Mesendoderm (in vitro differentiated cells): ENCODE data around the gene GOLGA8B. TPM values are rescaled to one million over a fixed set of nuclear protein-coding genes. Genes with fewer than 3 reads are reported as not detected.
A peak's percentile ranks its signal among the peaks of the same experiment; 100 is the strongest.
"Not testable (repeated sequence)": the region's sequence is repeated elsewhere in the genome, so short reads cannot be mapped to it uniquely, and the experiment has no call there.

ENCODE experiments used
- DNase-seq: peaks from one replicate; pipeline ENCODE4 v3.0.0; 2013
- H2AK5ac ChIP-seq: 2 replicates; pipeline ENCODE4 v1.6.1; 2013; ENCODE audit warnings: low read length, inconsistent platforms
- H2BK120ac ChIP-seq: 2 replicates; pipeline ENCODE4 v1.6.1; 2013; ENCODE audit warnings: low read depth, mild to moderate bottlenecking, low read length, moderate library complexity, mixed read lengths
- H2BK15ac ChIP-seq: replicated peaks from 2 replicates; pipeline ENCODE4 v1.6.1; 2013; ENCODE audit warnings: low read depth, mild to moderate bottlenecking, moderate library complexity
- H2BK5ac ChIP-seq: 2 replicates; pipeline ENCODE4 v1.6.1; 2013; ENCODE audit warnings: low read length, inconsistent platforms
- H3K18ac ChIP-seq: 2 replicates; pipeline ENCODE4 v1.6.1; 2013; ENCODE audit warnings: mild to moderate bottlenecking, low read length, mixed read lengths
- H3K23ac ChIP-seq: one replicate; pipeline ENCODE4 v1.6.1; 2013; ENCODE audit warnings: low read length
- H3K27ac ChIP-seq: 2 replicates; pipeline ENCODE4 v1.5.1; 2013; ENCODE audit warnings: low read depth, mild to moderate bottlenecking, inconsistent platforms, low read length, moderate library complexity
- H3K27me3 ChIP-seq: 2 replicates; pipeline ENCODE4 v1.6.1; 2013; ENCODE audit warnings: low read length, control low read depth, mild to moderate bottlenecking, inconsistent platforms; ENCODE audit not compliant: insufficient read depth, poor library complexity
- H3K36me3 ChIP-seq: 2 replicates; pipeline ENCODE4 v1.6.1; 2013; ENCODE audit warnings: low read length, inconsistent platforms; ENCODE audit not compliant: control insufficient read depth, insufficient read depth
- H3K4ac ChIP-seq: one replicate; pipeline ENCODE4 v1.6.1; 2013; ENCODE audit warnings: low read depth, mild to moderate bottlenecking, low read length, moderate library complexity
- H3K4me1 ChIP-seq: 2 replicates; pipeline ENCODE4 v1.6.1; 2013; ENCODE audit warnings: low read depth, low read length, inconsistent platforms; ENCODE audit not compliant: control insufficient read depth
- H3K4me2 ChIP-seq: 2 replicates; pipeline ENCODE4 v1.6.1; 2013; ENCODE audit warnings: low read length
- H3K4me3 ChIP-seq: 2 replicates; pipeline ENCODE4 v1.5.1; 2013; ENCODE audit warnings: mild to moderate bottlenecking, low read length
- H3K56ac ChIP-seq: one replicate; pipeline ENCODE4 v1.6.1; 2013; ENCODE audit warnings: low read length
- H3K79me1 ChIP-seq: 2 replicates; pipeline ENCODE4 v1.6.1; 2013; ENCODE audit warnings: low read length, inconsistent platforms
- H3K79me2 ChIP-seq: 2 replicates; pipeline ENCODE4 v1.6.1; 2013; ENCODE audit warnings: mild to moderate bottlenecking, low read length; ENCODE audit not compliant: control insufficient read depth, insufficient read depth
- H3K9ac ChIP-seq: 2 replicates; pipeline ENCODE4 v1.6.1; 2013; ENCODE audit warnings: low read length, inconsistent platforms
- H4K5ac ChIP-seq: one replicate; pipeline ENCODE4 v1.6.1; 2013; ENCODE audit warnings: low read length
- H4K8ac ChIP-seq: one replicate; pipeline ENCODE4 v1.6.1; 2013; ENCODE audit warnings: low read depth, mild to moderate bottlenecking, control low read depth, low read length, moderate library complexity
- WGBS: extraction: QIAGEN DNeasy Blood & Tissue Kit; methylation state at CpG from one replicate; pipeline ENCODE4 v1.1.7; 2013; ENCODE audit warnings: low lambda C conversion rate, missing lambda C conversion rate; ENCODE audit not compliant: insufficient coverage; ENCODE audit errors: extremely low coverage; 5-methylcytosine and 5-hydroxymethylcytosine counted together
- polyA plus RNA-seq, 2 experiments: library from polyadenylated mRNA; stranded (reverse); fragments of 200-250 nt; gene quantifications; one replicate each; pipeline ENCODE4 v1.2.3, GENCODE V29; 2013

Gene GOLGA8B, protein sequence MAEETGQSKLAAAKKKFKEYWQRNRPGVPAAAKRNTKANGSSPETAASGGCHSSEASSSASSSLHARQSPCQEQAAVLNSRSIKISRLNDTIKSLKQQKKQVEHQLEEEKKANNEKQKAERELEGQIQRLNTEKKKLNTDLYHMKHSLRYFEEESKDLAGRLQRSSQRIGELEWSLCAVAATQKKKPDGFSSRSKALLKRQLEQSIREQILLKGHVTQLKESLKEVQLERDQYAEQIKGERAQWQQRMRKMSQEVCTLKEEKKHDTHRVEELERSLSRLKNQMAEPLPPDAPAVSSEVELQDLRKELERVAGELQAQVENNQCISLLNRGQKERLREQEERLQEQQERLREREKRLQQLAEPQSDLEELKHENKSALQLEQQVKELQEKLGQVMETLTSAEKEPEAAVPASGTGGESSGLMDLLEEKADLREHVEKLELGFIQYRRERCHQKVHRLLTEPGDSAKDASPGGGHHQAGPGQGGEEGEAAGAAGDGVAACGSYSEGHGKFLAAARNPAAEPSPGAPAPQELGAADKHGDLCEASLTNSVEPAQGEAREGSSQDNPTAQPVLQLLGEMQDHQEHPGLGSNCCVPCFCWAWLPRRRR
- polyA plus RNA-seq (2013, experiment 1 of 2) = 11.3 TPM
- 11.4 TPM for polyA plus RNA-seq (2013, experiment 2 of 2)

DNA sequence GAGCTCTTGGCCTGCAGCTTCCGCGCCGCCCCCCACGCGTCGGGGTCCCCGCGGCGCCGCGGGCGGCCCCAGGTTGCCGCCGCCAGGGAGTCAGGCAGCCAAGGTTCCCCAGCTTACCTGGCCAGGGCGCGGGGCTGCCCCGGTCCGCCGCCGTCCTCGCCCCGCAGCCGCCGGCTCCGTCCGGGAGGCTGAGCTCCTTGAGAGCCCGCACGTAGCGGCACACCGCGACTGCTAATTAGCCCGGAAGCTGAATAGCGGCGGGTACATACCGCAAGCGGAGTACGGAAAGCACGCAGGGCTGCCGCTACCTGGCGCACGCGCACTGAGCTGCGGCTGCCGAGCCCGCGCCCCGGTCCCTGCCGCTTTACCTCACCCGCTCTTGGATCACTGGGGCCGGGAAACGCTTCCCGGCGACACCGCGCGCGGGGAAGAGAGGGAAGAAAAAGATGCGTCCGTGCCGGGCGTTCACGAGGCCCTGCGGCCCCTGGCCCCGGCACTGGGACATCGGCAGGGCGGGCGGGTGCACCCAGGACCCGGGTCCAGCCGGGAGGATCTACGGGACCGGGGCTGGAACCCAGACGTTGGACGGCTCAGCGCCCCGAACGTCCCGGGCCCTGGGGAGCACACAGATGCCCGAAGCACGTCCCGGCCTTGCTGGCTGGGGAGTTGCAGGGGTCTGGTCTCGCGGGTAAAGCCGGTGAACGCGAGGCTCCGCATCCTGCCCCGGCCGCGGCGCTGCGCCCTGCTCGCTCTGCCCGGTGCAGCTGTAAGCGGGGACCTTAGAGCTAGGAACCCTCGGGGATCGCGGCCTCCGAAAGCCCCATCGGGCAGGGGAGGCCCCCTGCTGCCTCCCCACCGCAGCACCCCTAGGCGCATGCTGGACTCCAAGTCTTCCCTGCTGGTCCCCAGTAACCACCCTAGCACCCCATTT is at the start of gene GOLGA8B:
GOLGA8B (minus strand) TSS at position 253 of the 931 bp plus-strand sequence. CDS start 47,739 bp downstream, outside the sequence.
- Histone ChIP-seq H2AK5ac (no peak within 1 kb of the TSS), H3K4me3 (peak within 1 kb of the TSS; percentile 55), H3K79me2 (no peaks in the 10 kb centered on the region), H3K23ac (no peak within 1 kb of the TSS), H3K9ac (peak within 1 kb of the TSS; percentile 84), H3K18ac (peak within 1 kb of the TSS; percentile 53), H2BK15ac (no peak within 1 kb of the TSS), H3K36me3 (no peaks in the 10 kb centered on the region), H4K5ac (no peak within 1 kb of the TSS), H4K8ac (peak within 1 kb of the TSS; percentile 14), H3K4ac (peak within 1 kb of the TSS; percentile 63), H3K4me2 (peak within 1 kb of the TSS; percentile 92), H3K79me1 (peaks cover 2% of the 10 kb centered on the region), H3K56ac (peak within 1 kb of the TSS; percentile 91), H3K27me3 (peaks cover 2% of the 10 kb centered on the region), H3K4me1 (no peaks in the 10 kb centered on the region), H2BK120ac (no peak within 1 kb of the TSS), H2BK5ac (no peak within 1 kb of the TSS), H3K27ac (no peak within 1 kb of the TSS)
- peak; percentile 82 for DNase-seq
- WGBS = no CpG with 5 or more reads among the region's 101 CpGs

DNA sequence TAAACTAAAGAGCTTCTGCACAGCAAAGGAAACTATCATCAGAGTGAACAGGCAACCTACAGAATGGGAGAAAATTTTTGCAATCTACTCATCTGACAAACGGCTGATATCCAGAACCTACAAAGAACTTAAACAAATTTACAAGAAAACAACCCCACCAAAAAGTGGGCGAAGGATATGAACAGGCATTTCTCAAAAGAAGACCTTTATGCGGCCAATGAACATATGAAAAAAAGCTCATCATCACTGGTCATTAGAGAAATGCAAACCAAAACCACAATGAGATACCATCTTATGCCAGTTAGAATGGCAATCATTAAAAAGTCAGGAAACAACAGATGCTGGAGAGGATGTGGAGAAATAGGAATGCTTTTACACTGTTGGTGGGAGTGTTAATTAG is 49.7 kb upstream of the GOLGA8B start:
- H2AK5ac ChIP-seq, H3K79me1 ChIP-seq, H3K9ac ChIP-seq, H3K4ac ChIP-seq, H3K4me1 ChIP-seq, H3K27ac ChIP-seq, H3K4me2 ChIP-seq, H2BK120ac ChIP-seq, H3K4me3 ChIP-seq, DNase-seq, H3K79me2 ChIP-seq, H2BK15ac ChIP-seq, H3K18ac ChIP-seq, H3K56ac ChIP-seq, H3K27me3 ChIP-seq, H2BK5ac ChIP-seq, H4K5ac ChIP-seq, H3K23ac ChIP-seq, H3K36me3 ChIP-seq, H4K8ac ChIP-seq: not testable (repeated sequence)
- WGBS = no CpG with 5 or more reads among the region's 3 CpGs

DNA sequence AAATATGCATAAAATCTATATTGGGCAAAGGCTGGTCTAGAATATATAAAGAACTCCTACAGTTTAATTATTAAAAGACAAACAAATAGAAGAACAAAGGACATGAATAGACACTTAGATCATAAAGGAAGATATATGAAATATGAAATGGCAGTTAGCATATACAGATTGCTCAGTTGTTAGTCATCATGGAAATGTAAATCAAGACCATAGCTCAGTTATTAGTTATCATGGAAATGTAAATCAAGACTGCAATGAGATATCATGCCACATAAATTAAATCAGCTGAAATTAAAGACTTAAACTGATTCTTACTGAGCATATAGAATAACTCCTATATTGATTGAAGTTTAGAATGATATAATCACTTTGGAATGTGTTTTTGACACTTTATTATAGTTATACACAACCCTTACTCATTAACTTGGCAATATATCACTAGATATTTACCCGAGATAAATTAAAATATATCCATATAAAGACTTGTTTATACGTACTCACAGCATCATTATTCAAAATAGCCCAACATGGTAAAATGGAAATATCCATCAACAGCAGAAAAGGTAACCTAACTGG is 45.2 kb upstream of the GOLGA8B start:
- no peak overlapping the region for H3K56ac ChIP-seq
- no peak overlapping the region for H2AK5ac ChIP-seq
- H4K8ac ChIP-seq = no peak overlapping the region
- no peak overlapping the region for H3K27ac ChIP-seq
- WGBS = no CpG with 5 or more reads among the region's 2 CpGs
- no peak overlapping the region for H3K9ac ChIP-seq
- H2BK120ac ChIP-seq = no peak overlapping the region
- no peak for DNase-seq
- H2BK5ac ChIP-seq = no peak overlapping the region
- H3K4me3 ChIP-seq = no peak overlapping the region
- no peaks in the 10 kb centered on the region for H3K27me3 ChIP-seq
- H3K4me1 ChIP-seq = no peaks in the 10 kb centered on the region
- no peaks in the 10 kb centered on the region for H3K79me1 ChIP-seq
- H3K4me2 ChIP-seq = no peak overlapping the region
- H3K23ac ChIP-seq = no peak overlapping the region
- H3K36me3 ChIP-seq = no peaks in the 10 kb centered on the region
- no peak overlapping the region for H3K18ac ChIP-seq
- H3K79me2 ChIP-seq = no peaks in the 10 kb centered on the region
- no peak overlapping the region for H3K4ac ChIP-seq
- no peak overlapping the region for H2BK15ac ChIP-seq
- H4K5ac ChIP-seq = no peak overlapping the region

DNA sequence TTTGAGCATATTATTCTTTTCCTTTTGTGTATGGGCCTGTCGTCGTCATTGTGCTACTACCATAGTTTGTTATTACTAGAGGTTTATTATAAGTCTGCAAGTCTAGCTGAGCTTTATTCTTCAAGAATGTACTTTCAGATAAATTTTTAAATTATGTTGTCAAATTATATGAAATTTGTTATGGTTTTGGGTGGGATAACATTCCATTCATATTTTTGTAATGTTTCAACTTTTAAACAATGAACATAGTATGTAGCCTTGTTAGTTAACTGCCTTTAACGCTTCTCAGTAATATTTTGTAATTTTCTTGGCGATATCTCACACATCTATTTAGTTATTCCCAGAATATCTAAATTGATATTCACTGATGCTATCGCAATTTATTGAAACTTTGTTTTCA is 41.6 kb upstream of the GOLGA8B start:
- Histone ChIP-seq H2BK120ac (no peak overlapping the region), H3K27ac (no peak overlapping the region), H4K8ac (no peak overlapping the region), H3K4ac (no peak overlapping the region), H2BK15ac (no peak overlapping the region), H3K9ac (no peak overlapping the region), H3K79me1 (no peaks in the 10 kb centered on the region), H3K18ac (no peak overlapping the region), H2AK5ac (no peak overlapping the region), H4K5ac (no peak overlapping the region), H3K79me2 (no peaks in the 10 kb centered on the region), H3K4me2 (no peak overlapping the region), H3K4me1 (no peaks in the 10 kb centered on the region), H3K23ac (no peak overlapping the region), H3K4me3 (no peak overlapping the region), H2BK5ac (no peak overlapping the region), H3K27me3 (no peaks in the 10 kb centered on the region), H3K56ac (no peak overlapping the region), H3K36me3 (no peaks in the 10 kb centered on the region)
- DNase-seq = no peak
- no CpG with 5 or more reads among the region's 5 CpGs for WGBS

DNA sequence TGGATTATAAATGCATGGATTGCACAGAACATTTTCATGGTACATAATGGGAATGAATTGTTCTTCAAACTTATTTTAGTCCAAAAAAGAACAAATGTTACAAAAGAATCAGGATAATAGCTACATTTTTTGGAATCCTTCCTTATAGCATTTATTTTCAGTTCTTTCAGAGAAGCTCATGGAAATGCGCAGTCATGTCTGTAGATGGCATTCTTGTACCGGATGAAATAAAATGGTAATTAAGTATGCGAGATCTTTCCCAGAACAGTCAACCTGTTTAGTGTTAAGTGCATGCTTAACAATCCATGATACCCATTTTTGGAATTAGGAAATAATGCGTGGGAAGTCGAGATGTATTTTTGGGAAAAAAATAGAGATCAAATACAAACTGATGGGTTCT is 38.2 kb upstream of the GOLGA8B start:
- H3K79me2 ChIP-seq = no peaks in the 10 kb centered on the region
- H3K27me3 ChIP-seq = no peaks in the 10 kb centered on the region
- H4K5ac ChIP-seq = no peak overlapping the region
- no peak overlapping the region for H2BK15ac ChIP-seq
- H3K4ac ChIP-seq = no peak overlapping the region
- H3K27ac ChIP-seq = no peak overlapping the region
- 100% methylated on average over 2 of the region's 5 CpGs for WGBS
- no peak overlapping the region for H3K23ac ChIP-seq
- no peak overlapping the region for H2BK120ac ChIP-seq
- no peak overlapping the region for H3K56ac ChIP-seq
- H3K9ac ChIP-seq = no peak overlapping the region
- no peaks in the 10 kb centered on the region for H3K79me1 ChIP-seq
- H3K4me1 ChIP-seq = no peaks in the 10 kb centered on the region
- no peak overlapping the region for H3K4me3 ChIP-seq
- no peak overlapping the region for H3K4me2 ChIP-seq
- no peak overlapping the region for H3K18ac ChIP-seq
- DNase-seq = no peak
- no peak overlapping the region for H2BK5ac ChIP-seq
- H3K36me3 ChIP-seq = no peaks in the 10 kb centered on the region
- no peak overlapping the region for H2AK5ac ChIP-seq
- H4K8ac ChIP-seq = no peak overlapping the region
